ENCODE measurements around the gene KRTAP12-2.

The KRTAP12-2 gene

GRCh38 chr21:44709426-44710293, 42.9 kb upstream of the KRTAP12-2 start:
- FAIRE-seq: no peak
- TF ChIP-seq PAX5 (IDR thresholded peaks at IDR 0.05; ENCODE audit: insufficient read depth, low read length, severe bottlenecking) (no peak), POLR2A (IDR thresholded peaks at IDR 0.05; ENCODE audit: low read depth, low read length) (no peak), TAF1 (IDR thresholded peaks at IDR 0.05; ENCODE audit: low read depth, low read length) (no peak), POLR2AphosphoS5 (IDR thresholded peaks at IDR 0.05; ENCODE audit: low read depth, low read length) (no peak), SPI1 (IDR thresholded peaks at IDR 0.05; ENCODE audit: low read depth, low read length) (no peak), POU2F2 (IDR thresholded peaks at IDR 0.05; ENCODE audit: low read depth, low read length) (no peak)
- no peak for DNase-seq (ENCODE audit: insufficient read length, low spot score)

- DNase-seq (ENCODE audit: insufficient read length, low spot score) (no peak), FAIRE-seq (no peak)
- TF ChIP-seq SPI1 (IDR thresholded peaks at IDR 0.05; ENCODE audit: low read depth, low read length): no peak
These were observed 42.2 kb upstream of the KRTAP12-2 start for GRCh38 chr21:44708866-44709425.

- TF ChIP-seq TAF1 (IDR thresholded peaks at IDR 0.05; ENCODE audit: low read depth, low read length) (no peak), PAX5 (IDR thresholded peaks at IDR 0.05; ENCODE audit: insufficient read depth, low read length, severe bottlenecking) (no peak), POLR2AphosphoS5 (IDR thresholded peaks at IDR 0.05; ENCODE audit: low read depth, low read length) (no peak), SPI1 (IDR thresholded peaks at IDR 0.05; ENCODE audit: low read depth, low read length) (no peak), POLR2A (IDR thresholded peaks at IDR 0.05; ENCODE audit: low read depth, low read length) (no peak), POU2F2 (IDR thresholded peaks at IDR 0.05; ENCODE audit: low read depth, low read length) (no peak)
- FAIRE-seq (no peak), DNase-seq (ENCODE audit: insufficient read length, low spot score) (no peak)
These were observed 41.6 kb upstream of the KRTAP12-2 start for GRCh38 chr21:44708213-44708865.

- no peak for DNase-seq (ENCODE audit: insufficient read length, low spot score)
- TF ChIP-seq POLR2AphosphoS5 (IDR thresholded peaks at IDR 0.05; ENCODE audit: low read depth, low read length) (no peak), SPI1 (IDR thresholded peaks at IDR 0.05; ENCODE audit: low read depth, low read length) (no peak), TAF1 (IDR thresholded peaks at IDR 0.05; ENCODE audit: low read depth, low read length) (no peak), POLR2A (IDR thresholded peaks at IDR 0.05; ENCODE audit: low read depth, low read length) (no peak), POU2F2 (IDR thresholded peaks at IDR 0.05; ENCODE audit: low read depth, low read length) (no peak), PAX5 (IDR thresholded peaks at IDR 0.05; ENCODE audit: insufficient read depth, low read length, severe bottlenecking) (no peak)
- no peak for FAIRE-seq
These were observed 40.2 kb upstream of the KRTAP12-2 start for GRCh38 chr21:44706706-44707581.

- TF ChIP-seq POLR2AphosphoS5 (IDR thresholded peaks at IDR 0.05; ENCODE audit: low read depth, low read length) (no peak), SPI1 (IDR thresholded peaks at IDR 0.05; ENCODE audit: low read depth, low read length) (no peak), PAX5 (IDR thresholded peaks at IDR 0.05; ENCODE audit: insufficient read depth, low read length, severe bottlenecking) (no peak), POLR2A (IDR thresholded peaks at IDR 0.05; ENCODE audit: low read depth, low read length) (no peak), TAF1 (IDR thresholded peaks at IDR 0.05; ENCODE audit: low read depth, low read length) (no peak), POU2F2 (IDR thresholded peaks at IDR 0.05; ENCODE audit: low read depth, low read length) (no peak)
- FAIRE-seq (no peak), DNase-seq (ENCODE audit: insufficient read length, low spot score) (no peak)
These were observed 39.4 kb upstream of the KRTAP12-2 start for GRCh38 chr21:44706026-44706705.

- FAIRE-seq (no peak), DNase-seq (ENCODE audit: insufficient read length, low spot score) (no peak)
- TF ChIP-seq POU2F2 (IDR thresholded peaks at IDR 0.05; ENCODE audit: low read depth, low read length) (no peak), POLR2A (IDR thresholded peaks at IDR 0.05; ENCODE audit: low read depth, low read length) (no peak), TAF1 (IDR thresholded peaks at IDR 0.05; ENCODE audit: low read depth, low read length) (no peak), POLR2AphosphoS5 (IDR thresholded peaks at IDR 0.05; ENCODE audit: low read depth, low read length) (no peak), PAX5 (IDR thresholded peaks at IDR 0.05; ENCODE audit: insufficient read depth, low read length, severe bottlenecking) (no peak), SPI1 (IDR thresholded peaks at IDR 0.05; ENCODE audit: low read depth, low read length) (no peak)
These were observed 37.9 kb upstream of the KRTAP12-2 start for GRCh38 chr21:44704636-44705001.

GRCh38 chr21:44703731-44704635, 37.3 kb upstream of the KRTAP12-2 start:
- no peak for DNase-seq (ENCODE audit: insufficient read length, low spot score)
- no peak for FAIRE-seq
- TF ChIP-seq POLR2AphosphoS5 (IDR thresholded peaks at IDR 0.05; ENCODE audit: low read depth, low read length) (no peak), POU2F2 (IDR thresholded peaks at IDR 0.05; ENCODE audit: low read depth, low read length) (no peak), POLR2A (IDR thresholded peaks at IDR 0.05; ENCODE audit: low read depth, low read length) (no peak), SPI1 (IDR thresholded peaks at IDR 0.05; ENCODE audit: low read depth, low read length) (no peak), PAX5 (IDR thresholded peaks at IDR 0.05; ENCODE audit: insufficient read depth, low read length, severe bottlenecking) (no peak), TAF1 (IDR thresholded peaks at IDR 0.05; ENCODE audit: low read depth, low read length) (no peak)
